ENCODE measurements around the gene PPARG.
"Not testable (repeated sequence)": the region's sequence is repeated elsewhere in the genome, so short reads cannot be mapped to it uniquely, and the experiment has no call there.

PPARG gene

DNA sequence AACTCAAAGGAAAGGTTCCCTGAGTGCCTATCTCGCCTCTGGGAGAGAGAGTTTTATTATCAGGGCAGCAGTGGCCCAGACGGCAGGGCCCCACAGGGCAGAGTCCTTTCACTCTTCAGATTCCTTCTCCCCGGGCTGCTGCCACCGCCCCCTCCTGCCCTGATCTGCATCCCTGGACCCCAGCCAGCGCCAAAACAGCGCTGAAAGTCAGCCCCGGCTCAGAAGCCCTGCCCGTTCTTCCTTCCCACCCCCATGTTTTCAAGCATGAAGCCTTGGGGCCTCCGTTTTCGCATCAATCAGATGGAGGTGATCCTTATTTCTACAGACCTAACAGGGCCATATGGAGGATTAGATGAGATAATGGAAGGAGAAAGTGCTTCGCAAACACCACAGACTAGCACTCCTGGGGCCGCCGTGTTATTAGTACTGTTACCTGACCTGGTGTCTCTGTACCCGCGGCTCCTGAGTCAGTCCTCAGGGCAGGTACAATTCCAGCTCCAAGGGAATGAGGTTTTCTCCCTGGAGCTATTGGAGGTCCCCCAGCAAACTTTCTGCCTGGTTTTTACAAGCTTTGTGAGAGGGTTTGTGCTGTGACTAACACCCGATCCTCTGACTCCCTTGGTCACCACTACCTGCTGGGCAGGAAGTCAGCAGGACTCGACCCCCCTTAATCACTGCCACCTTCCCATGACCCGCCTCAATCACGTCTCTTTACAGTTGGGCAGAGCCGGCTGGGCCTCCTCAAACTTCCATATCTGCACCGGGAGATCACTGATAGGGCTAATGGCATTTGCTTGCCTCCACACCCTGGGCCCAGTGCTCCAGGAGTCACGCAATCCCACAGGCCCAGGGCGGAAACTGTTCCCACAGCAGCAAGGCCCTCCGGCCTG, 156.0 kb downstream of the PPARG start:
- TF ChIP-seq ARNT (IDR thresholded peaks at IDR 0.05) (no peak), ELF4 (IDR thresholded peaks at IDR 0.05) (no peak), ZNF384 (IDR thresholded peaks at IDR 0.05) (no peak), SUZ12 (IDR thresholded peaks at IDR 0.05) (no peak), L3MBTL2 (conservative IDR thresholded peaks at IDR 0.05) (no peak), FOXM1 (IDR thresholded peaks at IDR 0.05; ENCODE audit: borderline replicate concordance) (no peak), FOXA1 (IDR thresholded peaks at IDR 0.05) (no peak), LEF1 (IDR thresholded peaks at IDR 0.05; ENCODE audit: borderline replicate concordance) (no peak), NFRKB (IDR thresholded peaks at IDR 0.05) (no peak), BHLHE40 (IDR thresholded peaks at IDR 0.05; ENCODE audit: borderline replicate concordance) (no peak), CTBP1 (IDR thresholded peaks at IDR 0.05; ENCODE audit: borderline replicate concordance) (no peak), TARDBP (IDR thresholded peaks at IDR 0.05) (no peak), HDGF (IDR thresholded peaks at IDR 0.05; ENCODE audit: borderline replicate concordance) (no peak), SP1 (IDR thresholded peaks at IDR 0.05) (no peak), FOXK2 (IDR thresholded peaks at IDR 0.05) (no peak)
- TF ChIP-seq, protein P1, sequence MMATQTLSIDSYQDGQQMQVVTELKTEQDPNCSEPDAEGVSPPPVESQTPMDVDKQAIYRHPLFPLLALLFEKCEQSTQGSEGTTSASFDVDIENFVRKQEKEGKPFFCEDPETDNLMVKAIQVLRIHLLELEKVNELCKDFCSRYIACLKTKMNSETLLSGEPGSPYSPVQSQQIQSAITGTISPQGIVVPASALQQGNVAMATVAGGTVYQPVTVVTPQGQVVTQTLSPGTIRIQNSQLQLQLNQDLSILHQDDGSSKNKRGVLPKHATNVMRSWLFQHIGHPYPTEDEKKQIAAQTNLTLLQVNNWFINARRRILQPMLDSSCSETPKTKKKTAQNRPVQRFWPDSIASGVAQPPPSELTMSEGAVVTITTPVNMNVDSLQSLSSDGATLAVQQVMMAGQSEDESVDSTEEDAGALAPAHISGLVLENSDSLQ (IDR thresholded peaks at IDR 0.05) = no peak
- POLR2A ChIA-PET = no interaction called here
- peak; percentile 42 for DNase-seq (ENCODE audit: extremely low spot score)
- CTCF ChIA-PET = no interaction called here

DNA sequence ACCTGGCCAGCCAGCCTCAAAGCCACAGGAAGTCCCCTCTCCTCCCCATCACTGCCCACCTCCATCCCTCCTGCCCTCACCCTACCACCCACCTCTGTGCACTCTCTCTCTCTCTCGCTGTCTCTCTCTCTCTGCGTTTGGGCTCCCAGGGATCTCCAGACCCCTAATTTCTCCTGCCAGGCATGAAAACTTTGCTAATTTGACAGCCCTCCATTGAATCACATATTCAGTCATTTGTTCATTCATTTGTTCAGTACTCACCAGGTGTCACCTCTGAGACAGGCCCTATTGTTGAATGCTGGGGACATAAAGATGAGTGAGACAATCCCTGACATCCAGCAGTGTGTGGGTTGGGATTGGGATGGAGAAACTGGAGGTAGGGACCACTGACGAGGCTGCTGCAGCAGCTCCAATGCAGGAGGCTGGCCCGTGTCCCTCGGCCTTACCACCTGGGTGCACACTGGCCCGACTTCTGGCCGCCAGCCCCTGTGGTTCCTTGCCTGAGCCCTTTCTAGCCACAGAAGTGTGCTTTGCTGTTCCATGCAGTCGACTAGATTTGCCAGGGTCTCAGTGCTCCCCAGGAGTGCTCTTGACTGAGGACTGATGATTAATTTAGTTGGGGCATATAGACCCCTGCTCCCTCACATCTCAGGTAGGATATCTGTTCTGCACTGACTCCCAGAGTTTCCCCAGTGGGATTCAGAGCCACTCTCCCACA, 156.8 kb downstream of the PPARG start:
- CTCF ChIA-PET = no interaction called here
- POLR2A ChIA-PET = no interaction called here
- TF ChIP-seq SUZ12 (IDR thresholded peaks at IDR 0.05) (no peak), FOXM1 (IDR thresholded peaks at IDR 0.05; ENCODE audit: borderline replicate concordance) (no peak)
- TF ChIP-seq, protein P1 (IDR thresholded peaks at IDR 0.05) = no peak
- DNase-seq (ENCODE audit: extremely low spot score) = no peak

DNA sequence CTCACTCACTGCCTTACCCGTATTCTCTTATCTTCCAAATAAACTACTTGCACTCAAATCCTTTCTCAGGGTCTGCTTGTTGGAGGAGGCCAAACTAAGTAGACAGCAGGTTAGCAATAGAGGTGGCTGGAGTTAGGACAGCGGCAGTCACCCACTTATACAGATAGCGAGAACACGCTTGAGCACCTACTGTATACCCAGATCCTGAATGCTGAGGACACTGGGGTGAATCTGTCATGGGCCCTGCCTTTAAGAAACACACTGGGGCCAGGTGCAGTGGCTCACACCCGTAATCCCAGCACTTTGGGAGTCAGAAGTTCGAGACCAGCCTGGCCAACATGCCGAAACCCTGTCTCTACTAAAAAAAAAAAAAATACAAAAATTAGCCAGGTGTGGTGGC, 157.4 kb downstream of the PPARG start:
- POLR2A ChIA-PET = no interaction called here
- CTCF ChIA-PET = no interaction called here
- no peak for DNase-seq (ENCODE audit: extremely low spot score)
- no peak for TF ChIP-seq ARNT (IDR thresholded peaks at IDR 0.05)
- no peak for TF ChIP-seq SP1 (IDR thresholded peaks at IDR 0.05)
- no peak for TF ChIP-seq FOXM1 (IDR thresholded peaks at IDR 0.05; ENCODE audit: borderline replicate concordance)
- no peak for TF ChIP-seq FOXA1 (IDR thresholded peaks at IDR 0.05)
- TF ChIP-seq, protein P1 (IDR thresholded peaks at IDR 0.05) = no peak
- TF ChIP-seq LEF1 (IDR thresholded peaks at IDR 0.05; ENCODE audit: borderline replicate concordance) = no peak
- TF ChIP-seq TARDBP (IDR thresholded peaks at IDR 0.05) = no peak
- no peak for TF ChIP-seq HDGF (IDR thresholded peaks at IDR 0.05; ENCODE audit: borderline replicate concordance)
- no peak for TF ChIP-seq L3MBTL2 (conservative IDR thresholded peaks at IDR 0.05)
- no peak for TF ChIP-seq CTBP1 (IDR thresholded peaks at IDR 0.05; ENCODE audit: borderline replicate concordance)

DNA sequence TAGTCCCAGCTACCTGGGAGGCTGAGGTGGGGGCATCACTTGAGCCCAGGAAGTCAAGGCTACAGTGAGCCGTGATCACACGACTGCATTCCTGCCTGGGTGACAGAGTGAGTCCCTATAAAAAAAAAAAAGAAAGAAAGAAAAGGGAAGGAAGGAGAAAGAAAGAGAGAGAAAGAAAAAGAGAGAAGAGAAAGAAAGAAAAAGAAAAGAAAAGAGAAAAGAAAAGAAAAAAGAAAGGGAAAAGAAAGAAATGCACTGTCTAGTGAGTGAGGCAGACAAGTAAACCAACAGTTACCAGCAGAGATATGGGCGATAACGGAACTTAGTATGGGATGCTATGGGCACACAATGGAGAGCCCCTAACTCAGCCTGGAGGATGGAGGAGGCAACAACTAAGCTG, 158.2 kb downstream of the PPARG start:
- ChIA-PET CTCF (no interaction called here), POLR2A (no interaction called here)
- no peak for DNase-seq (ENCODE audit: extremely low spot score)
- no peak for TF ChIP-seq CTBP1 (IDR thresholded peaks at IDR 0.05; ENCODE audit: borderline replicate concordance)
- TF ChIP-seq L3MBTL2 (conservative IDR thresholded peaks at IDR 0.05) = no peak
- no peak for TF ChIP-seq HDGF (IDR thresholded peaks at IDR 0.05; ENCODE audit: borderline replicate concordance)
- TF ChIP-seq BHLHE40 (IDR thresholded peaks at IDR 0.05; ENCODE audit: borderline replicate concordance) = no peak
- TF ChIP-seq ELF4 (IDR thresholded peaks at IDR 0.05) = no peak
- TF ChIP-seq ZNF384 (IDR thresholded peaks at IDR 0.05) = no peak
- no peak for TF ChIP-seq SP1 (IDR thresholded peaks at IDR 0.05)
- no peak for TF ChIP-seq FOXM1 (IDR thresholded peaks at IDR 0.05; ENCODE audit: borderline replicate concordance)
- TF ChIP-seq LEF1 (IDR thresholded peaks at IDR 0.05; ENCODE audit: borderline replicate concordance) = no peak
- TF ChIP-seq FOXA1 (IDR thresholded peaks at IDR 0.05) = no peak
- no peak for TF ChIP-seq SUZ12 (IDR thresholded peaks at IDR 0.05)
- TF ChIP-seq, protein P1 (IDR thresholded peaks at IDR 0.05) = no peak
- no peak for TF ChIP-seq TARDBP (IDR thresholded peaks at IDR 0.05)
- no peak for TF ChIP-seq NFRKB (IDR thresholded peaks at IDR 0.05)
- no peak for TF ChIP-seq ARNT (IDR thresholded peaks at IDR 0.05)
- no peak for TF ChIP-seq FOXK2 (IDR thresholded peaks at IDR 0.05)

DNA sequence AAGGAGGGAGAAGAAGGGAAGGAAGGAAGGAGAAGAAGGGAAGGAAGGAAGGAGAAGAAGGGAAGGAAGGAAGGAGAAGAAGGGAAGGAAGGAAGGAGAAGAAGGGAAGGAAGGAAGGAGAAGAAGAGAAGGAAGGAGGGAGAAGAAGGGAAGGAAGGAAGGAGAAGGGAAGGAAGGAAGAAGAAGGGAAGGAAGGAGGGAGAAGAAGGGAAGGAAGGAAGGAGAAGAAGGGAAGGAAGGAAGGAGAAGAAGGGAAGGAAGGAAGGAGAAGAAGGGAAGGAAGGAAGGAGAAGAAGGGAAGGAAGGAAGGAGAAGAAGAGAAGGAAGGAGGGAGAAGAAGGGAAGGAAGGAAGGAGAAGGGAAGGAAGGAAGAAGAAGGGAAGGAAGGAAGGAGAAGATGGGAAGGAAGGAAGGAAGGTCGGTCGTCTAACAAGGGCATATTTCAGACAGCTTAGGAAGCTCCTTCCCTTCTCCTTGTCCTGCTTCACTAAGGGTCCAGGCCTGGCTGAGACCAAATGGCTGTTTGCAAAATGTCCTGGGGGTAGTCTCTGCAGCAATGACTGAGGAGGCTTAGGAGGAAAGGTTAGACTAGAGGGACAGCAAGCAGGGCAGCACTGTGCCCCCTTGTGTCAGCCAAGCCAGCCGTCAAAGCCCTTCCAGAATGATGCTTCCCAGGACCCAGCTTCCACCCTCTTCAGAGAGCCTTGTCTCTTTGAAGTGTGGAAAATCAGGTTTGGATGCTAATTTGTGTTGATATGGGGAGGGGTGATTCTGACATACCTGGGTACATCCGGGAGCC, 159.7 kb downstream of the PPARG start:
- DNase-seq (ENCODE audit: extremely low spot score); CTCF ChIA-PET; POLR2A ChIA-PET: not testable (repeated sequence)

All from HEK293T (cell line).